Astrocyte of the spinal cord (primary cell): ENCODE measurements around the gene AGAP1.

Source experiments
- DNase-seq: peaks from one replicate; pipeline ENCODE4 v3.0.0; 2011; ENCODE audit warnings: low read depth, low spot score
- H3K4me3 ChIP-seq: 2 replicates; pipeline ENCODE4 v1.5.1; 2011; ENCODE audit warnings: low read depth, mild to moderate bottlenecking, low read length, moderate library complexity
- CTCF ChIP-seq: IDR thresholded peaks from 2 replicates; pipeline ENCODE4 v1.5.1; 2012; ENCODE audit warnings: low read depth, mild to moderate bottlenecking, low read length, inconsistent platforms
- in situ Hi-C: cut with HindIII; loops from 2 replicates; pipeline ENCODE4 v1.10.0; 2017; ENCODE audit warnings: low sequenced_read_pairs

Gene AGAP1

GRCh38 chr2:236044191-236044590, 550.3 kb downstream of the AGAP1 start:
- in situ Hi-C loops: no loop called here
- TF ChIP-seq CTCF: no peak
- no peak for DNase-seq
- H3K4me3 ChIP-seq: no peak overlapping the region

- TF ChIP-seq CTCF: no peak
- H3K4me3 ChIP-seq: no peak overlapping the region
- in situ Hi-C loops: no loop called here
- DNase-seq: no peak
Measured at GRCh38 chr2:236045251-236046235, 551.7 kb downstream of the AGAP1 start.

- no peak for TF ChIP-seq CTCF
- no peak for DNase-seq
- in situ Hi-C loops: no loop called here
- no peak overlapping the region for H3K4me3 ChIP-seq
Measured at GRCh38 chr2:236046715-236047114, 552.9 kb downstream of the AGAP1 start.

- no peak for DNase-seq
- TF ChIP-seq CTCF: no peak
- H3K4me3 ChIP-seq: no peak overlapping the region
- in situ Hi-C loops: no loop called here
Measured at GRCh38 chr2:236047176-236047575, 553.3 kb downstream of the AGAP1 start.

GRCh38 chr2:236047886-236048540, 554.2 kb downstream of the AGAP1 start:
- no peak for TF ChIP-seq CTCF
- in situ Hi-C loops: no loop called here
- no peak overlapping the region for H3K4me3 ChIP-seq
- no peak for DNase-seq

GRCh38 chr2:236049981-236050380, 556.1 kb downstream of the AGAP1 start:
- no peak overlapping the region for H3K4me3 ChIP-seq
- no peak for DNase-seq
- in situ Hi-C loops: no loop called here
- TF ChIP-seq CTCF: no peak
